Embryonic facial prominence (tissue), 1 donor: Measurements from ENCODE around the gene ZNF593.

ENCODE experiments used
- DNase-seq: peaks from one replicate; pipeline ENCODE4 v3.0.0-alpha.2; 2016; ENCODE audit errors: extremely low spot score

Gene ZNF593

DNA sequence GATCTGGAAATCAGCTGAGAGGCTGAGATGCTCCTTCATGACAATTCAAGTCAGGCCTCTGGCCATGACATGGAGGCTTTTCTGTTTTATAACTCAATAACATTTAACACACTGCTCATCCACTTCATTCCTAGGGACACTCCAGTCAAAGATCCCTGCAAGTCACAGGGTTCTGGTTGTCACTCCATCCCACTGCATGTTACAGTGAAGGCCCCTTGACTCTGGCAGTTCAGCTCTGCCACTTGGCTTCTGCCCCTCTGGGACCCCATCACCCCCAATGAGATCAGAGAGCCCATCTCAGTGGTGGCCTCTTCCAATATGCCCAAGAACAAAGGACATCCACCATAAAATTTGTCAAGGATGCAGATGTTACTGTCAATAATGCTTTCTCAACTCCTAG is 20.8 kb upstream of the ZNF593 start:
- no peak for DNase-seq

DNA sequence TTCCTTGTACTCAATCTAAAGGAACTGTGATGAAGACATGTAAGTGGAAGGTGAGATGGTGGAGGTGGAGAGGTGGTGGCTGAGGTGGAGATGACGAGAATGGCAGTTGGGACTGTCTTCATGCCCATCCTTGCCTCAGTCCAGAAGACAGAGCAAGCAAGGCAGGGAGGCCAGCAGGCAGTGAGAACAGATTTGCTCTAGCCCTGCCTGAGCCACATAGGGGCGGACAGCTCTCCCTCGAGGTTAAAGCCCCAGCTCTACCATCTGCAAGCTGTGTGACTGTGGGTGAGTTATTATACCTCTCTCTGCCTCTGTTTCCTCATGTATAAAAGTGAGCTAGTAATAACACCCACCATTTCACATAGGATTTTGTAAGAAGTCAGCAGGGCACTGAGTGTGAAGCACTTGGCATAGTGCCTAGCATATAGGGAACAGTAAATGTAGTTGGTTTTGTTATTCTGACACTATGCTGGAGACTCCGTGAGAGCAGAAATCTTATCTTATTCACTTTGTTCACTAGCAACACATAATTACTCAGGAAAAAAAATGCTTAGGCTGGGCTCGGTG is 15.7 kb upstream of the ZNF593 start:
- no peak for DNase-seq

GRCh38 chr1:26154750-26155149 is 15.0 kb upstream of the ZNF593 start:
- DNase-seq = no peak

GRCh38 chr1:26155370-26156284 is 14.1 kb upstream of the ZNF593 start:
- DNase-seq = no peak

DNA sequence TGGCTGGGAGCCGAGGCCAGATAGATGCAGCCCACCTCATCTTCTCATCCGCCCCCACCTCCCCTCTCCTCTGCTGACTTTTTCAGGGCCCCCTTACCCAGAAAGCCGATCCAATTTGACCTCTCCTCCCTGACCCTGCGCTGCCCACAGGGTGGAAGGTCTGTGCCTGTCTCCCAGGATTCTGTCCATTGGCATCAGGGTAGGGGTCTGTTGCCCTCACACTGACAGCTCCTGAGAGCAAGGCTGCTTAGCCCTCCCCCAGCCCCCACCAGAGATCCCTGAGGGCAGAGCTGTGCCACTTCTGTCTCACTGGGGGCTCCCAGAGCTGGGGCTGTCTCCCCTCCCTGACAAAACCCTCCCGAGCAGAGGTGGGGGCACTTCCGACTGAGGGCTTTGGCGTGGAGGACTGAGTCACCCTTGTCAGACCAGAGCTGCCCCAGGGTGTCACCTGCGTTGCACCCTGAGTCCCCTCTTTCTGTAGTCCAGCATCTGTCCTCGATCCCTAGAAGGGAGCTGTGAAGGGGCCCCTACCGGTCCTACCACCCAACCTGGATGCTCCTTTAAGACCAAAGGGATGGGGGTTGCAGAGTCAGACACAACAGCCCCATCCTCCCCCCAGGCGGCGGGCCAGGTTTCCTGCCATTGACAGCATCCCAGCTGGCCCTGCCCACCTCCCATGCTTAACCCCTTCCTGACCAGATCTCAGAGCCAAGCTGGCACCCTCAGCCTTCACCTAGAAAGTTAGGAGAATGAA is 13.2 kb upstream of the ZNF593 start:
- no peak for DNase-seq

DNA sequence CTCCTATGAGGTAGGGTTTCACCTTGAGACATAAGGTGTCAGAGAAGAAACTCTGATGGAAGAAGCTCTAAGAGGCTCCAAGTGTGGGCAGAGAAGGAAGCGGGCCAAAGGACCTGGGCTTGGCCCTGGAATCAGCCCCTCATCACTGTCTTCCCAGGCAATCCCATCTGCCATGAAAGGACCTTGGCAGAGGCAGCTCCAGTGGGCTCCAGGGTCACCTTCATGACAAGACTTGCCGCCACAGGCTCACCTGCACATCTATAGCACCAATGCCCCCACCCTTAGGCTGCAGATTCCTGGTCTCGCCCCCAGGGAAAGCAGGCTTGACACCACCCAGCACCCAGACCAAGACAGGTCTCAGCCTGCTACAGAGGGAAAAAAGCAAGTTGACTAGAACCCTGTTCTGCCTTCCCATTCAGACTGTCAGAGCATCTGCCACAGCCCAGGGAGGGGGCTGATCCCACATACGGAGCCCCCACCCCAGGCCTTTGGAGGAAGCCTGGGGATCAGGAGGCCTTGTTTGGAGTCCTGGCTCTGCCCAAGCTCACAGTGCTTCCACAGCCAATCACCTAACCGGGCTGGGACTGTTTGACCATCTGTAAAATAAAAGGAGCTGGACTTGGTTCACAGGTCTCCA is 11.3 kb upstream of the ZNF593 start:
- no peak for DNase-seq

GRCh38 chr1:26158908-26159742 is 10.6 kb upstream of the ZNF593 start, which contains the start of gene FAM110D:
FAM110D (plus strand) TSS chr1:26159079; CDS start chr1:26161292, 2,213 bp downstream.
- no peak for DNase-seq

GRCh38 chr1:26159743-26160039 is 10.0 kb upstream of the ZNF593 start:
- no peak for DNase-seq

- DNase-seq = no peak
Observed at GRCh38 chr1:26160527-26161414, 8.9 kb upstream of the ZNF593 start.

DNA sequence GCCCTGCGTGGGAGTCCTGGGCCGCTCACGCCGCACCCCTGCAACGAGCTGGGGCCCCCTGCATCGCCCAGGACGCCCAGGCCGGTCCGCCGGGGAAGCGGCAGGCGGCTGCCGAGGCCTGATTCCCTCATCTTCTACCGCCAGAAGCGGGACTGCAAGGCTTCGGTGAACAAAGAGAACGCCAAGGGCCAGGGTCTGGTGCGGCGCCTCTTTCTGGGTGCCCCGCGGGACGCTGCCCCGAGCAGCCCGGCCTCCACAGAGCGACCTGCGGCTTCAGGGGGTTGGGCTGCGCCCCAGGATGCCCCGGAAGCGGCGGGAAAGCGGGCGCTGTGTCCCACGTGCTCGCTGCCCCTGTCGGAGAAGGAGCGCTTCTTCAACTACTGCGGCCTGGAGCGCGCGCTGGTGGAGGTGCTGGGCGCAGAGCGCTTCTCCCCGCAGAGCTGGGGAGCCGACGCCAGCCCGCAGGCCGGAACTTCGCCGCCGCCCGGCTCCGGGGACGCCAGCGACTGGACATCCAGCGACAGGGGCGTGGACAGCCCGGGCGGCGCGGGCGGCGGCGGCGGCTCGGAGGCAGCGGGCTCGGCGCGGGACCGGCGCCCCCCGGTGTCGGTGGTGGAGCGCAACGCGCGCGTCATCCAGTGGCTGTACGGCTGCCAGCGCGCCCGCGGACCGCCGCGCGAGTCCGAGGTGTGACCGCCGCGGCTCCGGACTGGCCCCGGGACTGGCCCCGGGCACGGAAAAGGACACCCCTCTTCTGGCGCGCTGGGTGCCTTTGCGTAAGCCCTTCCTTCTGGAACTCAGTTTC is 8.1 kb upstream of the ZNF593 start:
- no peak for DNase-seq

- DNase-seq = no peak
Observed at GRCh38 chr1:26162220-26162709, 7.4 kb upstream of the ZNF593 start.

GRCh38 chr1:26163684-26164035 is 6.0 kb upstream of the ZNF593 start:
- no peak for DNase-seq

- no peak for DNase-seq
Observed at GRCh38 chr1:26164036-26164860, 5.5 kb upstream of the ZNF593 start.

DNA sequence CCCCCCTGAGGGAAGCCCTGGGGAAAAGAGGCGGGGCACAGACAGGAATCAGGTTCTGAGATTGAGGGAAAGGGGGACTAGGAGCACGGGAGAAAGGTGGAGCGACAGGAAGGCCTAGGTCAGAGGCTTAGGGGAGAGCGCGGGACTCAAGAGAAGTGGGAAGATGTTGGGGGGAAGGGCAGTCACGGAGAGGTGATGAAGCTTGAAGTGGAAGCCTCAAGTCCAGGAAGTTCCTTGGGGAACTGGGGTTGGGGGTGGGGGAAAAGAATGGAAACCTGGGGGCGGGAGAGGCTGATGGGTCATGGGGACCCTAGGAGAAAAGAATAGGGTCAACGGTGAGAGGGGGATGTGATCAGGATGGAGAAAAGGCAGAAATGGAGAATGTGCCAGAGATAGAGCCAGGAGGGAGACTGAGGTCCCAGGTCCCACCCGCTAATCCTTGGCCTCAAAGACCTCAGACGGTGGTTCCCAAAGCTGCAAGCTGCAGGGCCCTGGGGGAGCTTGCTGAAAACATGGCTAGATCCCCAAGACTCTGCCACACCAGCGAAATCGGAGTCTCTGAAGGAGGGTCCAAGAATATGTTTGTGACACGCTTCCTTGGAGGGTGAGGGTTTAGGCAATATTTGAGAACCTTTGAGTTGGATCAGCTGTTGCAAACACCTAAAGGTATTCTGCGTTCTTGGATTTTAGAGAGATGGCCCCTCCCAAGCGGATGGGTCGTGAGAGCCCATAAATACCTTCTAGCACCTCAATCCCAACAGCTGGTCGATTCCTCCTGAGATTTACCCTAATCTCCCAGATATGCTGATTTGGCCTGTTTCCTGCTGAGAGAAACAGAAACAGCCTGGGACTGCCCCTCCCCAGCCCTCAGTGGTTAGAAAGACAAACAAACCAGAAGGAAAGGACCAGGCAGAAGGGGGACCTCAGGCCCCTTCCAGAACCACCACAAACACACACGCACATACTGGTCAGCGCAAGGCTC is 4.6 kb upstream of the ZNF593 start:
- DNase-seq = no peak

- no peak for DNase-seq
Observed at GRCh38 chr1:26166719-26167281, 2.9 kb upstream of the ZNF593 start.

DNA sequence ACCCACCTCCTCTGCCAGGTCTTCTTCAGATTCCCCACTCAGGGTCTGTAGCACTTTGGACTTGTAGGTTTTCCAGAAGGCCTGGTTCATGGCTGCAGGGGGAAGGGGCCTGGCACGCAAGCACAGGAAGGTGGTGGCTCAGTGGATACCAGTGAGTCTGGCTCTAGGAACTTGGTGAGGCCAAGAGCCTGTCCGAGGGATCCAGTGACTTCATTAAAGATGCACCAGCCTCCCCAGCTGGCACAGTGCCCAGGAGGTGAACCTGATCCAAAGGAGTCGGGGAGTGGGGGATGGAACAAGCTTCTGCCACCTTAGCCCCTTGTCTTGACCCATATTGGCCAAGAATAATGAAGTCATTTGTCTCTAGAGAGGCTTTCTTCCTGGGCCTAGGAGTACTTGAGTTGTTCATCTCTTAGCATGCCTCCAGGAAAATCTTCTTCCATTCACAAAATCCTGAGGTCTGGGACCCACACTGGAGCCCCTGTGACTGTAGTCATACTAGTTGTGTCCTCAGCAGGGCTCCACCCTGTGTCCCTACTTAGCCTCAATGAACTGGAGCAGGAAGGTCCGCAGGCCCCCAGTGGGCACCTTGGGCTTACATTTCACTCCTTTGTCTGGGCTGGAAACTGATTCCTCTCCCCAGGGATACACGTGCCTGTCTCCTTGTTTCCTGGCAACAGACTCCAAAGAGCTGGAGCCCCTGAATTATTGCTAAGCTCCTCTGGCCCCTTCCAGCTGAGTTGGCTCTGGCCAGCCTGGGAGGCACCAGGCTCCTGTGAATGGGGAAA is 1.1 kb upstream of the ZNF593 start, which contains the start of gene C1orf232:
C1orf232 (minus strand) TSS at position 554 of the 788 bp plus-strand sequence; CDS start at position 90, 464 bp downstream.
- no peak for DNase-seq
